HUES6 (cell line): ENCODE data around the gene FAM117B.

Experiments used
- H3K27ac ChIP-seq: 2 replicates; pipeline ENCODE4 v1.7.0; 2013; ENCODE audit warnings: low read depth, mild to moderate bottlenecking, low read length, inconsistent platforms
- H3K27me3 ChIP-seq: 2 replicates; pipeline ENCODE4 v1.6.1; 2013; ENCODE audit warnings: low read length; ENCODE audit not compliant: control insufficient read depth, insufficient read depth
- H3K36me3 ChIP-seq: 2 replicates; pipeline ENCODE4 v1.6.1; 2013; ENCODE audit warnings: low read length; ENCODE audit not compliant: control insufficient read depth, insufficient read depth
- H3K4me1 ChIP-seq: 2 replicates; pipeline ENCODE4 v1.6.1; 2013; ENCODE audit warnings: low read length; ENCODE audit not compliant: control insufficient read depth, insufficient read depth
- H3K4me3 ChIP-seq: 2 replicates; pipeline ENCODE4 v1.5.1; 2013; ENCODE audit warnings: low read depth, low read length
- H3K9ac ChIP-seq: one replicate; pipeline ENCODE4 v1.6.1; 2013; ENCODE audit warnings: mild to moderate bottlenecking, low read length
- H3K9me3 ChIP-seq: 2 replicates; pipeline ENCODE4 v1.6.1; 2013; ENCODE audit warnings: low read depth, low read length; ENCODE audit not compliant: control insufficient read depth, insufficient read depth

FAM117B gene

DNA sequence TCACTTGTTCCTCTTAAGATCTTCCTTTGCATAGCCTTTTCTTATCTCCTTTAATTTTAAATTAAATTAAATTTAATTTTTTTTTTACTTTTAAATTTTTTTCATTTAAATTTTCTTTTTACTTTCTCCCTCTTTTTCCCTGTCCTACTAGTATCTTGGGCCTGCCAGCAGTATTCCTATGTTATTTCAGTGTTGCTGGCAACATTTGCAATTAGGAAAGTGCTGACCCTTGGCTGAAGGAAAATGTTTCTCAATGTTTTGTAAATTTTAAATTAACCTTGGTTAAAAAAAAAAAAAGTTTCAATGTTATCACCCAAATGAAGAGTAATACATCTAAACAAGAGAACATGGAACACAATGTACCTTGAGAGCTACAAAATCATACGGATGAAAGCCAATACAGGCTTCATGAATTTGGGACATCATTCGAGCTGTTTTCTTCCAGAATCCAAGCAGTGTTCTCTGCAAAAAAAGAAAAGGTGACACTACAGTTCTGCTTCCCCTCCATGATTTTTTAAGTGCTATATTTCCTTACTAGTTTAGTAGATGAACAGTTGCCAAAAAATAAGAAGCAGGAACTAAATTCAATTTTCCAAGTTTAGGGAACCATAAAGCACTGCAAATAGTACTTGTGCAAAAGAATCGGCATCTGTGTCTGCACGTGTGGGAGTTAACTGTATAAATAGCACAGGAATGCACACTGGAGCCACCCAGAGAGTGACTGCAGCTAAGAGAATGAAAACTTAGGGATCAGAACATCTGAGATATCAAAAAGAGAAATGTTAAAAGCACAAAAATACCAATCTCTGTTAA is 181.0 kb downstream of the FAM117B start:
- H3K27ac ChIP-seq, result no peak overlapping the region
- no peaks in the 10 kb centered on the region for H3K36me3 ChIP-seq
- no peak overlapping the region for H3K9ac ChIP-seq

DNA sequence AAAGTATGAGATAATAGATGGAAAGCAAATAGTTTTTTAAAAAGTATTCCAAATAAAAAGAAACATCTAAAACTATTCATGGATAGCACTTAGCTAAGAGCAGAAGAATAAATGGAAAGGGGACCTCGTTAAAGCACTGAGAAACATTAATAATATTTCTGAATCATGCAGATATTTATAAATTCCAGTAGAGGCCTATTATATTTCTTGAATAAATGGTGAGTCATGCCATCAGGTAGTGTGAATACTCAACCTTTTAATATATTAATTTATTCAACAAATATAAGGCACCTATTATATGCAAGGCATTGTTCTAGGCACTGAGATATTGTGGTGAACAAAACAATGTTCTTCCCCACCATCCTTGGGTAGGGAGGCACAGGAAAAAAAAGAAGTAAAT is 183.0 kb downstream of the FAM117B start:
- Histone ChIP-seq H3K9ac (no peak overlapping the region), H3K9me3 (peaks cover 10% of the 10 kb centered on the region; the same call in 1 of the 2 replicates), H3K27ac (no peak overlapping the region), H3K4me1 (no peaks in the 10 kb centered on the region), H3K4me3 (no peak overlapping the region), H3K36me3 (no peaks in the 10 kb centered on the region), H3K27me3 (no peaks in the 10 kb centered on the region)

More for the DNA sequence above, 181.0 kb downstream of the FAM117B start:
- H3K27me3 ChIP-seq, result no peaks in the 10 kb centered on the region
- no peak overlapping the region for H3K4me3 ChIP-seq
- H3K4me1 ChIP-seq, result no peaks in the 10 kb centered on the region
- H3K9me3 ChIP-seq, result peaks cover 17% of the 10 kb centered on the region

DNA sequence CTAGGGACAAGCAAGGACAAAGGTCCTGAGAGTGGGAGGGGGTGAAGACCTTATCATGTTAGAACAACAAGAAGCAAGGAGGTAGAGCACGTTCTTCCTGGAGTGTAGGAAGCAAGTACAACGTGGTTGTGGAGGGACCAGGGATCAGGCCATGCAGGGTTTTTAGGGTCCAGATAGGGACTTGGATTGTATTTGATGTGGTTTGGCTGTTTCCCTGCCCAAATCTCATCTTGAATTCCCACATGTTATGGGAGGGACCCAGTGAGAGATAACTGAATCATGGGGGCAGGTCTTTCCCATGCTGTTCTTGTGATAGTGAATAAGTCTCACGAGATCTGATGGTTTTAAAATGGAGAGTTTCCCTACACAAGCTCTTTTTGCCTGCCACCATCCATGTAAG is 183.6 kb downstream of the FAM117B start:
- Histone ChIP-seq H3K9ac (no peak overlapping the region), H3K36me3 (no peaks in the 10 kb centered on the region), H3K4me1 (no peaks in the 10 kb centered on the region; the same call in 1 of the 2 replicates), H3K27me3 (no peaks in the 10 kb centered on the region), H3K4me3 (no peak overlapping the region), H3K9me3 (peaks cover 10% of the 10 kb centered on the region; the same call in 1 of the 2 replicates), H3K27ac (no peak overlapping the region)
